ENCODE results near the gene ZC2HC1B.
"Not testable (repeated sequence)": the region's sequence is repeated elsewhere in the genome, so short reads cannot be mapped to it uniquely, and the experiment has no call there.

The ZC2HC1B gene

GRCh38 chr6:143871202-143871730, 7.0 kb downstream of the ZC2HC1B start:
- not testable (repeated sequence) for DNase-seq

DNA sequence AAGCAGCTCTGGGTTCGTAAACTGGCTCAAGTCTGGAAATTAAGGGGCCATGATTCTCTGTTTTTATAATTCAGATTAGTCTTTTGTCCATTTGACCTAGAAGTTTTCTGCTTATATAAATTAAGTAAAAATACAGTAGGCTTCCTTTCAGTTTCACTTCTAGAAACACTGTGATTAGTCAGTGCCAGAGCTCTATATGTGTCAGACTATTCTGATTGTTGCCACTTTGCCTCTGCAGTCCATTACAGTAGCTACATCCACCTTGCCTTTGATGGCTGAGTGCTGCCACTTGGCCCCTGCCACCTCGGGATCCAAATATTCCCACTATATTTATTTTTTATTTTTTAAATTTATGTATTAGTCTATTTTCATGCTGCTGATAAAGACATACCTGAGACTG, 7.9 kb downstream of the ZC2HC1B start:
- DNase-seq = no peak

DNA sequence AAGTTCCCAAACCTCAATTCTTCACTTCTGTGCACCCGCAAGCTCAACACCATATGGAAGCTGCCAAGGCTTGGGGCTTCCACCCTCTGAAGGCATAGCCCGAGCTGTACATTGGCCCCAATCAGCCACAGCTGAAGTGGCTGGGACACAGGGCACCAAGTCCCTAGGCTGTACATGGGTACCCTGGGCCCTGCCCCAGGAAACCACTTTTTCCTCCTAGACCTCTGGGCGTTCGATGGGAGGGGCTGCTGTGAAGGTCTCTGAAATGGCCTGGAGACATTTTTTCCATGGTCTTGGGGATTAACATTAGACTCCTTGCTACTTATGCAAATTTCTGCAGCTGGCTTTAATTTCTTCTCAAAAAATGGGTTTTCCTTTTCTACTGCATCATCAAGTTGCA, 9.3 kb downstream of the ZC2HC1B start:
- not testable (repeated sequence) for DNase-seq

DNA sequence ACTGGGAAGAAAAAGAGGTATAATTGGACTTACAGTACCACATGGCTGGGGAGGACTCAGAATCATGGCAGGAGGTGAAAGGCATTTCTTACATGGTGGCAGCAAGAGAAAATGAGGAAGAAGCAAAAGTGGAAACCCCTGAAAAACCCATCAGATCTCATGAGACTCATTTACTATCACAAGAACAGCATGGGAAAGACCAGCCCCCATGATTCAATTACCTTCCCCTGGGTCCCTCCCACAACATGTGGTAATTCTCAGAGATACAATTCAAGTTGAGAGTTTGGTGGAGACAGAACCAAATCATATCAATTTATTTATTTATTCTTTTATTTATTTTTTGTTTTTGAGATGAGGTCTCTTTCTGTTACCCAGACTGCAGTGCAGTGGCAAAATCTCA, 10.2 kb downstream of the ZC2HC1B start:
- not testable (repeated sequence) for DNase-seq

- DNase-seq = no peak
These were observed 13.5 kb downstream of the ZC2HC1B start for GRCh38 chr6:143877584-143878271.

DNA sequence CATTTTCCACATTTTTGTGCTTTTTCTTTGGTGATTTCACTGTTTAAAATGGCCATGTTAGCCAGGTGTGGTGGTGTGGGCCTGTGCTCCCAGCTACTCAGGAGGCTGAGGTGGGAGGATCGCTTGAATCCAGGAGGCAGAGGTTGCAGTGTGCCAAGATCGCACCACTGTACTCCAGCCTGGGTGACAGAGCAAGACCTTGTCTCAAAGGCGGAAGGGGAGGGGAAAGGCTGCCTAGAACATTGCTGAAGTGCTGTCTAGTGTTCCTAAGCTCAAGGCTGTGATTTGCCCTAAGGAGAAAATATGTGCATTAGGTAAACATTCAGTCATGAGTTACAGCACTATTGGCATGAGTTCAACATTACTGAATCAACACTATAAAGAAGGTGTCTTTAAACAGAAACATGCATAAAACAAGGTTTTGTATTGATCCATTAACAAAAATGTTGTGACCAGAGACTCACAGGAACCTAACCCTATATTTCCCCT, 14.0 kb downstream of the ZC2HC1B start:
- no peak for DNase-seq

- DNase-seq = no peak
These were observed 16.1 kb downstream of the ZC2HC1B start for GRCh38 chr6:143880412-143880811.

DNA sequence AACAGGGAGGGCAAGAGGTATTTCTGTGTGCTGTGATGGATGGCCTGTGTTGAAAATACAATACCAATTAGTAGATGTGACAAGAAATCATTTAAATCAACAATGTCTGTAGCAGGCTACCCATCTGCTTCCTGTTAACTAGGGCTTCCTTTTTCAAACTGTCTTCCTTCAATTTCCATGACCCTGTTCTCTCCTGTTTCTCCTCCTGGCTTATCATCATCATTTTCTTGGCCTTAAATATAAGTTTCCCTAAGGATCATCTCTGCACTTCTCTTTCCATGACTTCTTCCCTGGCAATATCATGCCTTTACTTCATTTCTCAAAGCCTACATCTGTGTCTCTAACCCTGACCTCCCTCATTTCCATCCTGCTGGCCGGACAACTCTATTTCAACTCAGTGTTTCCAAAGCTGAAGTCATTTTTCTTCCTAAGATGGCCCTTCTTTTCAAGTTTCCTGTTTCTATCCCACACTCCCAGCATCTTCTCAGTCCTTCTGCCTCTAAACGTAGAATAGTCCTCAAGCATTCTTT, 18.2 kb downstream of the ZC2HC1B start:
- no peak for DNase-seq

GRCh38 chr6:143884216-143884900, 20.1 kb downstream of the ZC2HC1B start:
- DNase-seq = peak; percentile 54

DNA sequence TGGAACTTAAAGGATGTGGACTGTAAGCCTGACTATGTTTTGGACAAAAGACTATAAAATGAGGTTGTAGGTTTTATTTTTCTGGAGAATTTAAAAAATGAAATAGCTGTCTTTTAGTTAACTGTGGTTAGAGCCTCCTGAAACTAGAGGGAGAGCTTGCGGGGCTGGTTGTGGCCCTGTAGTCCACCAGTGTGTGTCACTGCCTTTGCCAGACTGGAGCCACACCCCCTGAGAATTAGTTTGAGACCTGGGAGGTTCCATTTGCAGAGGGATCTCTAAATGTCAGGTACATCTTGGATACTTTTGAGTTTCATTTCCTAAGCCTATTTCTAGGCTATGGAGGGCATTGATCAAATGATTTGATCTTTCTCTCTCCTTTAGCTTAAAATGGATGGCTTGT, 20.8 kb downstream of the ZC2HC1B start:
- DNase-seq = no peak

DNA sequence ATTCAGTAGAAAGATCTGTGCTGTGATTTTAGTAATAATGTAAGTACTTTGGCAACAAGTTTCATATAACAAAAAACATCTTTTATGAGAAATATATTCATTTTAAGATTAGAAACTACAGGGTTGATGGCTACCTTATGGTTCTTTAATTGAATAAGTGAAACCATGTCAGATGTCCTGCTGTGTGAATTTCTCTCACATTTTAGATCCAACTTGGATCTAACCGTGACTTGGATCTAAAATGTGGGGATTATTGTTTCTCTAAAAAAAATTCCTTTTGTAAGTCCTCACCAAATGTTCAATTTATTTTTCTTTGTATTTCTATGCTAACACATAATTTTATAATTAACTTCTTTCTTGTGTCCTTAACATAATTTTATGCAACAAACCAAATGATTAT, 30.4 kb downstream of the ZC2HC1B start:
- no peak for DNase-seq

GRCh38 chr6:143896126-143896860, 32.0 kb downstream of the ZC2HC1B start:
- DNase-seq = no peak

GRCh38 chr6:143900358-143900757, 36.1 kb downstream of the ZC2HC1B start:
- DNase-seq = no peak

GRCh38 chr6:143901885-143902750, 37.8 kb downstream of the ZC2HC1B start:
- peak; percentile 18 for DNase-seq

DNA sequence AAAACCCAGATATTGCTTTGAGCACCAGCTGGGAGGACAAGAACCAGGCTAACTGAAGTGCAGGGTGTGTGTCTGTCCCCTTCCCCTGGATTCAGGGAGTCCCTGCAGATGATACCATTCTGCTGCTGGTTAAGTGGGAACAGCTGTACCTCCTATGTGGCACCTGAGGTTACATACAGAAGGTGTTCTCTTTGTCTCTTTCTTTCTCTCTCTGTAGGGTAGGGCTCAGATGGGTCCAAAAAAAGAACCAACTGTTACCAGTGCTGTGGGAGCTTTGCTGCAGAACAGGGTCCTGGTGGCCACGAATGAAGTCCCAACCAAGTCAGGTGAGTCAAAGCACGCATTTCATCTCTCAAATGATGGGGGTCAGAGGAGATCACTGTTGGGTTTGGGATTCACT, 38.6 kb downstream of the ZC2HC1B start:
- no peak for DNase-seq

DNA sequence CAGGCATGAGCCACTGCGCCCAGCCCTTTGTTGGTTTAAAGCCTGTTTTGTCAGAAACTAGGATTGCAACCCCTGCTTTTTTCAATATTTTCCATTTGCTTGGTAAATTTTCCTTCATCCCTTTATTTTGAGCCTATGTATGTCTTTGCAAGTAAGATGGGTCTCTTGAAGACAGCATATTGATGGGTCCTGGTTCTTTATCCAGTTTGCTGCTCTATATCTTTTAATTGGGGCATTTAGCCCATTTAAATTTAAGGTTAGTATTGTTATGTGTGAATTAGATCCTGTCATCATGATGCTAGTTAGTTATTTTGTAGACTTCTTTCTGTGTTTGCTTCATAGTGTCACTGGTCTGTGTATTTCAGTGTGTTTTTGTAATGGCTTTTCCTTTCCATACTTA, 46.8 kb downstream of the ZC2HC1B start:
- DNase-seq = no peak

DNA sequence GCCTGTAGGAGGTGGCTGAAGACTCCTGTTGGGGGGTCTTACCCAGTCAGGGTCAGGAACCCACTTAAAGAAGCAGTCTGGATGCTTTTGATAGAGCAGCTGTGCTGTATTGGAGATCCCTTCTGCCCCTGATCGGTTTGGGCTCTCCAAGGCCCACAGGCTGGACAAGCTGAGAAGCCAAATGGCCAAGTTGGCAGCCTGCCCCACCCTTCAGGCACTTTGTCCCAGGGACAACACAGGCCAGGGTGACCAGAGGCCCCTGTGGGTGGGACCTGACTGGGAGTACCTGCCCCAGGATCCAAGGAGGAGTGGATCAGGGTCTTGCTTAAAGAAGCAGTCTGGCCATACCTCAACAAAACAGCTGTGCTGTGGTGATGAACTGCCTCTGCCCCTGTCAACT, 48.4 kb downstream of the ZC2HC1B start:
- DNase-seq = no peak

DNA sequence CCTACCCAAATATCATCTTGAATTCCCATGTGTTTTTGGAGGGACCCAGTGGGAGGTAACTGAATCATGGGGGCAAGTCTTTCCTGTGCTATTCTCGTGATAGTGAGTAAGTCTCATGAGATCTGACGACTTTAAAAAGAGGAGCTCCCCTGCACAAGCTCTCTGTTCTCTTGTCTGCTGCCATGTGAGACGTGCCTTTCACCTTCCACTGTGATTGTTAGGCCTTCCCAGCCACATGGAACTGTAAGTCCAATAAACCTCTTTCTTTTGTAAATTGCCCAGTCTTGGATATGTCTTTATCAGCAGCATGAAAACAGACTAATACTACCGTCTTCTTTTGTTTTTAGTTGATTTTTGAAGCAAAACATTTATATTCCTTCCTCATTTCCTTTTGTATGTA, 52.8 kb downstream of the ZC2HC1B start:
- DNase-seq = not testable (repeated sequence)

DNA sequence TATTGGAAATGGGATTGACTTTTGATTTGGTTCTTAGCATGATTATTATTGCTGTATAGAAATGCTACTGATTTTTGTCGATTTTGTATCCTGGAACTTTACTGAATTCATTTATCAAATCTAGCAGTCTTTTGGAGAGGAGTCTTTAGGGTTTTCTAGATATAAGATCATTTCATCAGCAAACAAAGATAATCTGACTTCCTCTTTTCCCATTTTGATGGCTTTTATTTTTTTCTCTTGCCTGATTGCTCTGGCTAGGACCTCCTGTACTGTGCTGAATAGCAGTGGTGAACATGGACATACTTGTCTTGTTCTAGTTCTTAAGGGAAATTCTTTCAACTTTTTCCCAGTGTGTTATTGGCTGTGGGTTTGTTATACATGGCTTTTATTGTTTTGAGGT, 64.6 kb downstream of the ZC2HC1B start:
- no peak for DNase-seq

GRCh38 chr6:143929975-143930374, 65.7 kb downstream of the ZC2HC1B start:
- no peak for DNase-seq

- DNase-seq = no peak
These were observed 70.1 kb downstream of the ZC2HC1B start for GRCh38 chr6:143934331-143934730.

DNA sequence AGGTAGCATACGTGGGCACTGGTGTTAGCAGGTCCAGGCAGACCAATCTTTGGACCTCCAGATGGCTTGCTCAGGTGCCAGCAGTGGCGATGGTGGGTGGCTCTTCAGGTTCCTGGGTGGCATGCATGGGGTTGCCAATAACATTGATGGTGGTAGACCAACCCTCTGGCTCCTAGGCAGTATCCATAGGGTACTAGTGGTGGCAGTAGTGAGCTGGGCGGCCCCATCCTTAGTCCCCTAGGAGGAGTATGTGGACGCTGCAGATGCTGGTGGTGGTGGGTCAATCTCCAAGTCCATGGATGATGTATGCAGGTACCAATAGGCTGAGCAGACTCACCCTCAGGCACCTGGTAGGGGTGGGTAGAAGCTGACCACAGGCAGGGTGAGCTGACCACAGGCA, 70.6 kb downstream of the ZC2HC1B start:
- no peak for DNase-seq
